Fibroblast of skin of scalp (primary cell): Measurements from ENCODE around the gene FAM53B.

ENCODE experiments used
- DNase-seq: peaks from one replicate; pipeline ENCODE4 v3.0.0-alpha.2; 2013

The FAM53B gene

GRCh38 chr10:124696446-124697392 lies 47.5 kb downstream of the FAM53B start:
- no peak for DNase-seq

DNA sequence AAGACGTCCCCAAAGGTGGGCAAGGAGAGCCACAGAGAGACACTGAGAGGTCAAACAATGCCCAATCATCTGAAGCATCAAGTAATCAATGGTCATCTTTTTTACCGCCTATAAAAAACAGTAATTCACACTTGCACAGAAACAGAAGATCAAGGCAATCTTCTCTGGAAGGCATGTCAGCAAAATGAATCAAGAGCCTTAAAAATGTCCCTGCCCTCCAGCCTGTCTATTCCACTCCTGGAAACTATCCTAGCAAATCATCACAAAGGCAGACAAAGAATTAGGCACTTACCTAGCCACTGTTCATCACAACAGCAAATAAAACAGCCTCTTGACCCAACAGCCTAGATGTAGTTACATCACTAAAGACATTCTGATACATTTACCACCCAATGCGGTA lies 48.9 kb downstream of the FAM53B start:
- DNase-seq, result no peak

GRCh38 chr10:124694481-124695220 lies 49.5 kb downstream of the FAM53B start:
- DNase-seq, result no peak

DNA sequence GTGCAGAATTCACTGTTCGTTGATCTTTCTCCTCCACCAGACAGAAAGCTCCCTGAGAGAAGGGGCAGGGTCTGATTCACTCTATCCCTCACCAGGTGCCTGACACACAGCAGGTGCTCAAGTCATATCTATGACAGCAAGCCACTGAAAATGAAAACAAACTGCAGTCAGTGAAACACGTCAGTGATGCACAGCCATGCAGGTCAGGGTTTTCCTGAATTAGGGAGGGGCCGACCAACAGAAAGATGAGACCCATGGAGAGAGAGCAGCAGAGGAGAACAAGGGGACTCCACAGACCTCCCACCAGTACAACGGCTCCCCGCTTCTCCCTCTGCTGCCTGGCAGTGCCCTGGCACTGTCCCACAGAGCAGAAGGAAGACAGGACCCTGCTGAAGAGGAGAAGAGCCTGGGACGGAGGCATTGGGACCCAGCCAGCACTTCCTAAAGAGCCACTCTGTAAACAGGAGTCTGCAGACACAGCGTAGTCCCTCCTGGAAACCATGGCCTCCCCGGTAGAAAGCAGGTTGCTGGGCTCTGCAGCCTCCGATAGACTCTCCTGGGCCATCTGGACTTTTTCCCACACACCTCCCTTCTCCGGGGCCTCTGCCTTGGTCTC lies 50.3 kb downstream of the FAM53B start:
- no peak for DNase-seq

- no peak for DNase-seq
Measured at GRCh38 chr10:124693396-124693795, 50.8 kb downstream of the FAM53B start.

DNA sequence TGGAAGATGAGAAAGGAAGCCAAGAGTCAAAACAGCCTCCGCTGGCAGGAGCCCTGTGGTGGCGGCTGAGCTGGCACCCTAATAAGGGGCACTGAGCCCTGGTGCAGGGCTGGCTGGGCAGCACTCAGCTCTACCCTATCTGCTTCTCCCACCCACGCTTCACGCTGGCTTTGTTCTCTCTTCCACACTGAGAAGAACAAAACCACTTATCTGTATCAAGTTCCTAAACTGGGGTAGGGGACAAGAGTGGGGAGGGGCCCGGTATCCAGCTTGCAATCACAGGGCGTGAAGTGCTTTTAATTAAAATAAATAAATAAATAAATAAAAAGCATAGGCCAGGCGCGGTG lies 52.1 kb downstream of the FAM53B start:
- DNase-seq, result no peak

GRCh38 chr10:124691421-124692099 lies 52.6 kb downstream of the FAM53B start:
- DNase-seq, result no peak

DNA sequence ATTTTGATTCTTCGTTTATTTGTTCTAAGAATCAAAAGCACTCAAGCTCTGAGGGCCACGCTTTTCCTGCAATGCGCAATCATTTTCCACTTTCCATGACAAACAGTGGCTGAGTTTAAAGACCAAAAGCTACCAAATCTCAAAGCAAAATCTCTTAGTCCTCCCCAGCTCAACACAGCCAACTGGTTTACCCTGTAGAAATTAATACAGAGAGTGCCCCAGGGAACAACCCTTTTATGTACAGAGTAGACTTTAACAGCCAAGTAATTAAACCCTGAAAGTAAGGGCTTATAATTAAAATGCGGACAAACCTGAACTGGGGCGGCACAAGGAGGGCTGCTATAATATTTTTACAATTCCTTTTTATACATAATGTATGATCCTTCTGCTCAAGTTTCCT lies 53.2 kb downstream of the FAM53B start:
- DNase-seq, result no peak

DNA sequence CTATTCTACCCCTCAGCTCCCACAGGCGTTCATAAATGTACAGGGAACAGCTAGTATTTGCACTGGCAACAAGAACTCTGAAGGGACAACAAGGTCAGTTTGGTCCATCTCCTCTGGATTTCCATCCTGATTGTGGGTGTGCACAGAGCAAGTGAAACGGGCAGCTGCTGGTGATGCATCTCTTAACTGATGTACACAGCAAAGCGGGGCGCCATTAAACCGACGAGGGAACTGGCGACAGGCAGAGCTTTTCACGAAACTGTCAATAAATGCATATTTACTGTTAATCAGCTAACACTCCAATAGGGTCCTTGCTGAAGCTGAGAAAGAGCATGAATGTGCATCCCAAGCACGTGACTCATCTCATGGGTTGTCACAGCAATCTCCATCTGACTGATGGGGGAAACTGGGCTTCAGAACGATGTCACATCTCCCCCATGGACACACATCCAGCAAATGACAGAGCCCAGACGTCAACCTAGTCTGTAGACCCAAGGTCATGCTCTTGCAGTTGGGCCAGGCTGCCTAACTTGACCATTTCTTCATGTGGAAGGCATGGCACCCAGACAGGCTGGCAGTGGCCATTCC lies 54.2 kb downstream of the FAM53B start:
- DNase-seq, result no peak

- DNase-seq, result no peak
Measured at GRCh38 chr10:124688889-124689670, 55.1 kb downstream of the FAM53B start.

GRCh38 chr10:124688386-124688785 lies 55.8 kb downstream of the FAM53B start:
- DNase-seq, result no peak

DNA sequence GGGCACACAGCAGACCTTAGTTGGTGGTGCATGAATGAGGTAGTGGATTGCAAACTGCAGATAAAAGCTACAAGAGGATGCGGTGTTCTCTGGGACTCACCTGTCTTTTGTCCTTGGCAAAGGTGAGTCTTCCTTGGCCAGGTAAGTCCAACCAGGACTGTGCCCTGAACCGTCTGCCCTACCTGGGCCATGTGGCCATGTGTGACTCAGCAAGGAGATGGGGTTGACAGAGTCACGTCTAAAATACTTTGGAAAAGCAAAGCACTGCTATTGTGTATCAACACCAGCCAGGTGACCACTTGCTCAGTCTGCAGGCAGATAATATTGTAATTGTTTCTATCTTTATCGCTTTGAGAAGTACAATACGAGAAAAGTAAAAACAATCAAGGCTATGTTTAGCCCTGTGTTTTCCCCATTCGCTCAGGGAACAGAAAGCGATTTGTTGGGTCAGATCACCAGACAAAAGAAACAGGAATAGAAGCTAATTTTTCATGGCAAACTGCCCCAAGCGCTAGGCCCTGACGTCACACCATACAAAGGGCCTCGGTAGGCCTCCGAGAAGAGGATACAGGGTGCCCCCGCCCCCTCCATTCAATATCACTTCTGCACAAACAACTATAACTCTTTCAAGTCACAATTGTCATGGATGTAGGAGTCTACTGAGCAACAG lies 57.3 kb downstream of the FAM53B start:
- no peak for DNase-seq

DNA sequence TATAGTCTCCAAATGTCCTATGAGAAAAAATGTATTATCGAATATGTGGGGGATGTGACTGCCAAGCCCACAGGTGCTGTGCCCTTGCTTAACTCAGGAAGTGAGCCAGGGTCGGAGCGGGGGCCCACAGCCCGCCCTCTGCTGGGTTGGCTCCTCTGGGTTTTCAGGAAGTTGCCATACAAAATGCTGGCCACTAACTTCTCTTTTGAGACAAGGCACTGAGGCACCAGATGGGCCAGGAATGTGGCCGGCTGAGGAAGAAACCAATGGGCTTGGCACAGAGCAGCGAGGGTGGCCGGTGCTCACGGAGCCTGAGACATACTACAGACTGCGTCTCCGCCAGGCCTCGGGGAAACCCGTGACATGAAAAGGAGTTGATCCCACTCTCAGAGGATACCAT lies 58.9 kb downstream of the FAM53B start:
- no peak for DNase-seq

GRCh38 chr10:124683814-124684213 lies 60.4 kb downstream of the FAM53B start:
- no peak for DNase-seq

- no peak for DNase-seq
Measured at GRCh38 chr10:124681626-124682552, 62.3 kb downstream of the FAM53B start.

DNA sequence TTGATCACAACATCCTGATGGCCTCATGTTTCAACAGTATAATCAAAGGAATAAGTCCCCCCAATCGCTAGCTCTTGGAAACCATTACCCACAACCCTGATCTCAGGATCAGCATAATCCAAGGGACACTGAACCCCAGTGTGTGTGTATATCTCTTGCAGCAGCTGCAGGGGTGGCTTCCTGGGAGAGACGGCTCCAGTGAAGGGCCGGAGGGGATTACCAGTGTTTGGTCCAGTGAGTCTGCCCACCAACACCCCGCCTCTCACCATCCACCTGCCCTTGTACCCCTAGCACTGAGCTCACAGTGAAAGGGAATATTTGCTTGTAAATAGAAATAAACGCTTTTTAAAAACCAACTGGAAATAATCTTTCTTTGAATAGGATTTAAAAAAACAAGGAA lies 63.1 kb downstream of the FAM53B start:
- DNase-seq, result no peak

- no peak for DNase-seq
Measured at GRCh38 chr10:124680675-124681074, 63.5 kb downstream of the FAM53B start.

GRCh38 chr10:124679401-124679800 lies 64.8 kb downstream of the FAM53B start:
- no peak for DNase-seq

DNA sequence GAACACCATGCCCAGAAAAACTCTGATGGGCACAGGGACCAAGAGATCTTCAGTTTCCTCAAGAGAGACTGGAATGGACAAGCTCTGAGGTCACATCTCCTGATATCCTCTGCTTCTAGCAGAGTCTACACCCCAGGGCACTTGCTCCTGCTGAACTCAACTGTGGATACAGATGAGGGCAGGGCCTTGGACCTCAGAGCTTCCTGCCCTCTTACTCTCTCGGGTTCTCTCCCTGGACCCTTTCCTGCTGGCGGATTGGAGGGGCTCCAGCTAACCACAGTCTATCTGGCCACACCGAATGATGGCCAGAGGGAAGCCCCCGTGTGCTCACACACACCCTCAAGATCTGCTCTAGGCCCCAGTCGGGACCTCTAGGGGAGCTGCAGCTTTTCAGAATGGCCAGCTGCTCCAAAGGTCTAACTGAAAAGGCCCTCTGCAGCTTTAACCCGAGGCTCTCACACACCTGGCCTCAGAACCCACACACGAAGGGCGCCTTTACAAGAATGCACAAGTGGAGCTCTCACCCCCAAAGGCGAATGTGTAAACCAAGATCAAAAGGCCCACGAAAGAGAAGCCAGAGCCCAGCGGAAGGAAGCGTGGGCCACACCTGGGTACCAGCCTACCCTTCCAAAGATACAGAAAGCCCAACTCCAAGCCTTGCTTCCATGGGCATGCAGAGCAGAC lies 65.5 kb downstream of the FAM53B start:
- no peak for DNase-seq
